RCC 7860 (cell line): ENCODE data around the gene CIP2A.
"Not testable (repeated sequence)": the region's sequence is repeated elsewhere in the genome, so short reads cannot be mapped to it uniquely, and the experiment has no call there.

Experiments used
- DNase-seq: peaks from one replicate; pipeline ENCODE4 v3.0.0-alpha.2; 2015; ENCODE audit warnings: low spot score
- FAIRE-seq: peaks from 2 replicates; lab custom pipeline; 2012; peaks lifted over from hg19 to GRCh38; lab: Jason Lieb, UNC

Gene CIP2A

GRCh38 chr3:108589081-108589997, at the start of gene CIP2A, which contains the start of gene DZIP3:
CIP2A (minus strand) TSS chr3:108589438; CDS start chr3:108589375, 63 bp downstream.
DZIP3 (plus strand) TSS chr3:108589722; CDS start chr3:108605407, 15,685 bp downstream.
- FAIRE-seq: no peak

GRCh38 chr3:108629974-108630373, 40.7 kb upstream of the CIP2A start:
- no peak for DNase-seq
- FAIRE-seq: peak; percentile 69

More at GRCh38 chr3:108589081-108589997, at the start of gene CIP2A, which contains the start of gene DZIP3:
- peak; percentile 90 for DNase-seq

- no peak for DNase-seq
- FAIRE-seq: no peak
Measured at GRCh38 chr3:108623504-108623903, 34.3 kb upstream of the CIP2A start.

GRCh38 chr3:108620250-108620649, 31.0 kb upstream of the CIP2A start:
- DNase-seq: no peak
- no peak for FAIRE-seq

GRCh38 chr3:108616090-108616489, 26.9 kb upstream of the CIP2A start:
- FAIRE-seq, DNase-seq: not testable (repeated sequence)

GRCh38 chr3:108610651-108611050, 21.4 kb upstream of the CIP2A start:
- no peak for FAIRE-seq
- no peak for DNase-seq

- DNase-seq: no peak
- FAIRE-seq: no peak
Measured at GRCh38 chr3:108608750-108609149, 19.5 kb upstream of the CIP2A start.

- DNase-seq (no peak), FAIRE-seq (no peak)
Measured at GRCh38 chr3:108605491-108605890, 16.3 kb upstream of the CIP2A start.

GRCh38 chr3:108605028-108605427, 15.8 kb upstream of the CIP2A start:
- no peak for DNase-seq
- FAIRE-seq: no peak

- DNase-seq (no peak), FAIRE-seq (no peak)
Measured at GRCh38 chr3:108603691-108604090, 14.5 kb upstream of the CIP2A start.

GRCh38 chr3:108602935-108603294, 13.7 kb upstream of the CIP2A start:
- FAIRE-seq (no peak), DNase-seq (no peak)

GRCh38 chr3:108602249-108602934, 13.2 kb upstream of the CIP2A start:
- DNase-seq (no peak), FAIRE-seq (no peak)

GRCh38 chr3:108599677-108600409, 10.6 kb upstream of the CIP2A start:
- DNase-seq: no peak
- FAIRE-seq: no peak

- FAIRE-seq: no peak
- no peak for DNase-seq
Measured at GRCh38 chr3:108598375-108598774, 9.1 kb upstream of the CIP2A start.

- FAIRE-seq: no peak
- no peak for DNase-seq
Measured at GRCh38 chr3:108595321-108595720, 6.1 kb upstream of the CIP2A start.

GRCh38 chr3:108590460-108590859, 1.2 kb upstream of the CIP2A start:
- DNase-seq: no peak
- FAIRE-seq: no peak

- FAIRE-seq (peak; percentile 83), DNase-seq (no peak)
Measured at GRCh38 chr3:108589998-108590323, 723 bp upstream of the CIP2A start.

GRCh38 chr3:108588601-108589000, 637 bp downstream of the CIP2A start:
- DNase-seq (no peak), FAIRE-seq (no peak)

GRCh38 chr3:108578064-108578463, 11.2 kb downstream of the CIP2A start:
- FAIRE-seq (no peak), DNase-seq (no peak)

- DNase-seq (no peak), FAIRE-seq (no peak)
Measured at GRCh38 chr3:108569336-108569735, 19.9 kb downstream of the CIP2A start.

- FAIRE-seq (no peak), DNase-seq (no peak)
Measured at GRCh38 chr3:108566599-108566998, 22.6 kb downstream of the CIP2A start.
